Activated CD4-positive, alpha-beta T cell treated with anti-CD3 and anti-CD28 coated beads, Interleukin-2, amount 50 U/mL, for 24 hours (primary cell): ENCODE results near the gene RUNX2.

ENCODE experiments used
- DNase-seq, 2 donors: peaks; one replicate each; pipeline ENCODE4 v3.0.0-alpha.2; 2020; ENCODE audit warnings: low read depth in 1 of 2, low spot score in 1 of 2

Gene RUNX2

GRCh38 chr6:45351076-45351475 is 22.9 kb downstream of the RUNX2 start:
- no peak for DNase-seq

DNA sequence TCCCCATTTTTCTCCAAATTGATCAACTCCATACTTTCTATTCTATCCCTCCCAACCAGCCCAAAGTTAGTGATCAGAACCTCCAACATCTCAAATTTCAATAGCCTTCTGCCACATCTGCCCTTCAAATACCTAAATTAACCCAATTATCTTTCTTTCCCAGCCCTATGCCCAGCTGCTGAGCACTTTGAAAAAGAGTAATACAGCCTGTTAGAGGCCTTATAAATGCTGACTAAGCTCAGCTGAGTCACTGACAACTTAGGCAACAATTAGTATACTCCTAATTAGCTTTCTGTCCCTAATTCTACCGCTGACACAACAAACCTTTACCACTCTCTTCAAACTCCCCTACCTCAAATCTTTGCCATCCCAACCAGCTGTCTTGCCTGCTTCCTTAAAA is 23.5 kb downstream of the RUNX2 start:
- no peak for DNase-seq

GRCh38 chr6:45353654-45354053 is 25.5 kb downstream of the RUNX2 start:
- DNase-seq = no peak

- DNase-seq = no peak
These were observed 36.3 kb downstream of the RUNX2 start for GRCh38 chr6:45364466-45364865.

DNA sequence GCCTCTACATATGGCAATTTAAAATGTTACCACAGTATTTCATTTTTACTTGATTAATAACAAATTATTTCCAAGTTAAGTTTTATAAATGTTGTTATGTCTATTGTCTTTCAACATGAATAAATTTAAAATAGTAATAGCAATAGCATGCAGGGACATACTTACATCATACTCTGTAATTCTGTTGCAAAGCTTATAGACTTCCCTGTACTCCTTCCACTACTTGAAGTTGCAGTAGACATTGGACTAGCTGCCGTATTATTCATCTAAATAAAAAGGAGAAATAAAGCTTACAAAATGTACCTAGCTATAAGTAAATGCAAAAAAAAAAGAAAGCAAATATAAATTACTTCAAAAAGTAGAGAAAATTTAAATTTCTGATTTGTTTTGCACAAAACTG is 36.9 kb downstream of the RUNX2 start:
- no peak for DNase-seq

DNA sequence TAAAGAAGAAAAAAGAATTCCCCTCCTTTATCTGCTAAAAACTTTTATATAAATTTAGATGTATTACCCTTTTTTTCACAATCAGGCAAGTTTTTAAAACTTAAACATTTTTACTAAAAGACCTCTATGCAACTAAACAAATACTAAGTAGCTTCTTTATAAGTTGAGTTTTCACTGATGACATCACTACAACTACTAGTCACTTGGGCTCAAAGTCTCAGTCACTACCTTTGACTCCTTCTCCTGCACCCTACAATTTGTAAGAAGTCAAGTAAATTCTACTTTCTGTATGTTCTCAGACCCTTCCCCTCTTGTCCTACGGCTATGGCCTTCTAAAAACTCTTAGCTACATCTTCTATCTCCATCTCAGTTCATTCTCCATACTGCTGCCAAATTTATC is 38.4 kb downstream of the RUNX2 start:
- no peak for DNase-seq

DNA sequence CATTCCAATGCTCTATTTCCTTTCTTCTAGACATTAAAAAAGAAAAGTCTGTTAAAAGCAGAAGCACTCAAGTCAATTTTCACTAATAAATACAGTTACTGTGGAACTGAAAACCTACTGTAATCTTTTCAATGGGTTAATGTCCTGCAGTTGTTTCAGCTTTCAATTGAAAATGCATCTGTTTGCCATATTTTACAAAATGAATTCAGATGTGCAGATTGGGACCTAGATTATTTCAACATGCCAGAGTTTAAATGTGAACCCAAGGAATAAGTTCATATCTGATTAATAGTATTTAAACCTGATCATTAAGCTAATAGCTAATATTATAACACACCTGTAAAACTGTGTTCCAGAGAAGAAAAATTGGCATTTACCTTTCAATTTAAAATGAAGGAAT is 39.9 kb downstream of the RUNX2 start:
- no peak for DNase-seq

DNA sequence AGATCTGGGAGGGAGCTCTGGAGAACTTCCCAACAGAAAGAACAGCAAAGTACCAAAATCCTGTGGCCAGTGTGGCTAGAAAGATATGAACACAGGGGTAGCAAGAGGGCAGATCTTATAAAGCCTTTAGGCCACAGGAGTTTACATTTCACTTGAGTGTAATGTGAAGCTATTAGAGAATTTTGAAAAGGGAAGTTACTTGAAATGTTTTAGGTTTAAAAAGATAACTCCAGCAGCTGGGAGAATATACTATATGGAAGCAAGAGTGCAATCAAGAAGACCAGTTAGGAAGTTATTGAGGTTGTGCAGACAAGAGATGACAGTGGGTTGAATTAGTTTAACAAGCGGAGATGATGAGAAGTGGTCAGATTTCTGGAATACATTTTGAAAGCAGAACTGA is 41.7 kb downstream of the RUNX2 start:
- no peak for DNase-seq

DNA sequence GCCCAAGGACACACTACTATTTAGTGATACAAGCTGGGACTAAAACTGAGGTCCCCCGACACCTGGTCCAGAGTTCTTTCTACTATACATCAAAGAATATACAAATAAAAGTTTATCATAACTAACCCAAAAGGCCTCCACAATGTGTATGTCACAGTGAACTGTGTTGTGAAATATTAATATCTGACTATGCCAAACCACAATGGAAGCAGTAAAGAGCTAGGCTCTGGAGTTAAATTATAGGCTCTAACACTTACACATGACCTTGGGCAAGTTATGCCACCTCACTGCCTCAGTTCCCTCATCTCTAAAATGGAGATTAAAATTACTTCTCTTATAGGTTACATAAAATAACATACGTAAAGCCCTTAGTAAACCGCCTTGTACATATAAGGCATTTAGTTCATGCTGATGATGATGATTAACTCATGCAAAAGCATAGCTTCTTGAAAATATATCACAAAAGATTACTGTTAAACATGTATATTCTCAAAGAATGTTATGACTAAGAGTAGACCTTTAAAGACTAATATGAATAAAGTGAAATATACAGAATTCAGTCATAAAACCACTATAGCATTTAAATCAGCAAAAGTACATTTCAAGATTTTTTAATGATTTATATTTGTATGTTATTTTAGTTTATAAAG is 43.9 kb downstream of the RUNX2 start:
- DNase-seq = no peak

DNA sequence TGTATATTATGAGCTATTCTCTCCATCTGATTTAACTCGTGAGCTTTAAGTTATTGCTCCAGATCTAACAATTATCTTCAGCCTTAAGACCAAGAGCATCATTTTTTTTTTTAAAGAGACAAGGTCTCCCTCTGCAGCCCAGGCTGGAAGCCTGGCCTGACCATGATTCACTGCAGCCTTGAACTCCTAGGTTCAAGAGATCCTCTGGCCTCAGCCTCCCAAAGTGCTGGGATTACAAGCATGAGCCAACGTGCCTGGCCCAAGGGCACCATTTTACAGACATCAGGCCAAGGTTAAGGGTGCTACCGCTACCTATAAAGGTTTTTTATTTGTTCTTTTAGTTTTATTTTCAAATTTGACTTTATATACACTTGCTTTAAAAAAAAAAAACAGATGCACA is 47.3 kb downstream of the RUNX2 start:
- no peak for DNase-seq

DNA sequence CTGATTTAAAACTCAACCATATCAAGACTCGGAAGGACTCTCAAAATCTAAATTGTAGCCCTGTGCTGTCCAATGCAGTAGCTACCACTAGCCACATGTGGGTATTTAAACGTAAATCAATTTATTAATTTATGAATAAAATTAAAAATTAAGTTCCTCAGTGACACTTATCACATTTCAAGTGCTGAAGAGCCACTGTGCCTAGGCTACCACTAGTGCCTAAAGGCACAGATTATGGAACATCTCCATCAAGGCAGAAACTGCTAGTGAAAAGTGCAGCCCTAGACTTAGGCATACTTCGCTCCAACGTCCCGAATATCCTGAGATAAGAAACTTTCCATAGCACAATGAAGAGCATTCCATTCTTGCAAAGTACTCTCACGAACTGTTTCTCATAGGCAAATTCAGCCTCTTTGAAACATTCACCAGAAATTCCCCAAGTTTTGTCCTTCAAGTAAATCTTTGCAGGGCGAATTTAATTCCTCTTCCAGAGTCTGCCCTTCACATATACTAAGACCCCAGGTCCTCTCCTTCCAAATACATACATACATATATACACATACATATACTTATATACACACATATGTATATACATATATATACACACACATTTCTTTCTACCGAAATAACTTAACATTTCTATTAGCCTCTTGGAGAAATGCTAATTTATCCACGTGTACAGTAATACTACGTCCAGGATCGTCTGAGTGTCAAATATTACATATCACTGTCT is 48.3 kb downstream of the RUNX2 start:
- no peak for DNase-seq

GRCh38 chr6:45377043-45377553 is 49.0 kb downstream of the RUNX2 start:
- DNase-seq = peak; percentile 62 to 72

DNA sequence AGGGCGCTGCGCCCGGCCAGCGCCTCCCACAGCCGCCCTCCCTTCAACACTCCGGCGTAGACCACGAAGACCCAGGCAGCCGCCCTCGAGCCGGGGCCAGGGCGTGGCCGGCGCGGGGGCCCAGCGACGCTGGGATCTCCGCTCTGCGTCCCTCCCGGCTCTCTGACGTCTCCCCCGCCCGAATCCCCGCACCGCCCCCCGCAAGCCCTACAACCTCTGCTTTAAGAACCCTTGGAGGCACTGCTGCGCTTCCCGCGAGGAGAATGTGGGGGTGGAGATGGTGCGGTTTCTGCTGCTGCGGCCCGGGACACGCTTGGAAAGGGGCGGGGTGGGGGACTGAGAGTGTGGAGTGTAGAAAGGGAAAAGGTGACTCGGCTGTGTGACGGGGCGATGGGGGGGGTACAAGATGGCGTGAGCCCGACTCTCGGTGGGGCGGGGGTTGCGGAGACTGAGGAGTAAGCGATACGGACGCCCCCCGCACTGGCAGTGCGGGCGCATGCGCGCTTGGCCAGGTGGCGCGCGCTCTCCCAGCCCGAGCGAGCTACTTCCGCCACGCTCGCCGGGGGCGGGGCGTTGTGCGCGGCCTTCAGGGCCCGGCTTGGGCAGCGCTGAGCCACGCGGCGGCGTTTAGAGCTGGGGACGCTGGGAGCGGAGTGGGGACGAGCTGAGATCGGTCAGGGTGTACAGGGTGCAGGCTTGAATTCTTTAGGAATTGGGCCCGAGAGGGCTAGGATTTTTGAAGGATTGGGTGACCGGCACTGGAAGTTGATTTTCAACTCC is 49.6 kb downstream of the RUNX2 start, which contains the start of gene SUPT3H:
TSS of gene SUPT3H (minus strand) at position 381 of the 780 bp plus-strand sequence.
- DNase-seq = peak; percentile 88 to 95

DNA sequence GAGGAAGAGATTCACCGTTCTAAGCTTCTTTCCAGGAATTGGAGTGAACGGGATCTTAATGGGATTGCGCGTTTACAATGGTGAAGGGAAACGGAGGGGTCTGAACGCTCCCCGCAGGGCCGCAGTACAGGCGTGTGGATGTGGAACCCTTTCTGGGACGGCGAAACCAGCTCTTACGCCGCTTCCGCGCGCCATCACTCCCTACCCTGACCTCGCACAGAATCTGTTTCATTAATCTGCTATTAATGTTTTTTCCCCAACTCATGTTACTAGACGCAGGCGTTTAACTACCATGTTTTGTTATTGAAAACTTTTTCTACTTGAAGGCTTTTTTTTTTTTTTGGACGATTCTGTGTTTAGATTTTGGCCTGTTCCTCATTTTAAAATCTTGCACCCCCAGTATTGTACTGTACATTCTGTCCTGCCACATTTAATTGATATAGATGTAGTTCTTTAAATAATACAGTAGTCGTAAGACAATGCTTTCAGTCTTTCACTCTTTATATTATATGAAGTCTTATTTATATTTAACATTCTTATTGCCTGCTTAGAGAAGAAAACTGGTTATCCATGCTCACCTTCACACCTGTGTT is 50.3 kb downstream of the RUNX2 start:
- DNase-seq = no peak

- DNase-seq = no peak
These were observed 54.3 kb downstream of the RUNX2 start for GRCh38 chr6:45382391-45382790.

DNA sequence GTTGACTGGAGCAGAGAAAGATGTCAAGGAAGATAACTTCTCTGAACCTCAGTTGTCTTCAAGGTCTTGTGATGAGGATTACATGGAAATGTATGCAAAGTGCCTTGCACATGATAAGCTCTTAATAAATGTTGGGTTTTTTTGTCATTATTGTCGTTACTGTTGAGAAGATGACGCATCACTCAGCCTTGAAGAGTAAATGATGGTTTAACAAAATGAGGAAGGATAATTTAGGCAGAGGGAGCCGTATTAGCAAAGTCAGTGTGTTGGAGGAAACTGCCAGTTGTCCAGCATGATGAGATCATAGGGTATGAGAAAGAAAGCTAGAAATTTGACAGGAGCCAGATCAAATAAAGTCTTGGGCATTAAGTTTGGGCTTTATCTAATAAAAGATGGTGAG is 58.4 kb downstream of the RUNX2 start:
- no peak for DNase-seq

GRCh38 chr6:45387236-45387635 is 59.1 kb downstream of the RUNX2 start:
- no peak for DNase-seq

GRCh38 chr6:45388328-45388727 is 60.2 kb downstream of the RUNX2 start:
- no peak for DNase-seq

GRCh38 chr6:45394586-45395095 is 66.5 kb downstream of the RUNX2 start:
- DNase-seq = no peak

DNA sequence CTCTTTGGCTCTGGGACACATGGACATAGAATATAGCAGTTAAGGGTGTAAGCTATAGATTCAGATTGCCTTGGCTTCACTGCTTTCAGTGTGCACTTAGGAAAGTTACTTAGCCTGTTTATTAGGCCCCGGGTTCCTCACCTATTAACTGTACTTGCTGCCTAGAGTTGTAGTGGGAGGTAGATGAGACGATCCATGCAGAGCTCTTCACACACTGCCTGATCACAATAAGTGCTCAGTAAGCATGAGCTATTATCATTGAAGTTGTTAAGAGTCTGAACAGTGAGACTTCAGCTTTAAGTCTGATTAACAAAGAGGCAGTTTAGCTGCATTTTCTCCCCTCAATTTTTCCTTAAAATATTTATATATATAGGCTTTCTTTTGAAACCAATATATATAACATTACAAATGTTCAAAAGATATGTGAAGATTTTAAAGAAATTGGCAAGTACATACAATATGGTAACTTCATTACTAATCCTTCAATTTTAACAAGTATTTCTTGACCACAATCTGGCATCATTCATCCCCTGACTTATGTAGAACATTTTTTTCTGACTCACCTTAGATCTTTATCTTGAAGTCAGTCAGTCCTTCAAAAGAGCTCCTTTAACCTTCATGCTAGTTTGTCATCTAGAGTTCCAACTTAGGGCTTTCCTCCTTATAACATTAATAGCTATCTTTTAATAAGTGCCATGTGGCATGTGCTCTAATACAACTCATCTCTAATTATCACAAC is 70.1 kb downstream of the RUNX2 start:
- DNase-seq = no peak

GRCh38 chr6:45400021-45400420 is 71.9 kb downstream of the RUNX2 start:
- no peak for DNase-seq
